NCI-H2081 (cell line): ENCODE data around the gene EIF2A.
"Not testable (repeated sequence)": the region's sequence is repeated elsewhere in the genome, so short reads cannot be mapped to it uniquely, and the experiment has no call there.

ENCODE experiments used
- DNase-seq, 2 experiments: peaks; one replicate each; lab custom pipeline; 2025; lab: John Stamatoyannopoulos, UW

EIF2A gene

GRCh38 chr3:150546226-150547044 is at the start of gene EIF2A, which contains the start of gene SERP1:
Gene EIF2A (plus strand): TSS chr3:150546787. CDS start chr3:150546803, 16 bp downstream.
Gene SERP1 (minus strand): TSS chr3:150546496. CDS start chr3:150546135, 361 bp downstream.
- DNase-seq = peak; percentile 100

- no peak for DNase-seq
Measured at GRCh38 chr3:150497956-150498355, 48.6 kb upstream of the EIF2A start.

GRCh38 chr3:150500960-150501359 is 45.6 kb upstream of the EIF2A start:
- not testable (repeated sequence) for DNase-seq

GRCh38 chr3:150503402-150504099 is 43.0 kb upstream of the EIF2A start:
- no peak for DNase-seq

GRCh38 chr3:150504483-150504882 is 42.1 kb upstream of the EIF2A start:
- no peak for DNase-seq

GRCh38 chr3:150508401-150508800 is 38.2 kb upstream of the EIF2A start:
- no peak for DNase-seq

- DNase-seq = no peak
Measured at GRCh38 chr3:150509780-150510179, 36.8 kb upstream of the EIF2A start.

GRCh38 chr3:150511122-150511821 is 35.3 kb upstream of the EIF2A start:
- DNase-seq = no peak

- DNase-seq = no peak
Measured at GRCh38 chr3:150515210-150515609, 31.4 kb upstream of the EIF2A start.

GRCh38 chr3:150519026-150519425 is 27.6 kb upstream of the EIF2A start:
- DNase-seq = no peak

- DNase-seq = no peak
Measured at GRCh38 chr3:150520408-150520807, 26.2 kb upstream of the EIF2A start.

GRCh38 chr3:150521463-150521862 is 25.1 kb upstream of the EIF2A start:
- no peak for DNase-seq

- DNase-seq = no peak
Measured at GRCh38 chr3:150523538-150523937, 23.0 kb upstream of the EIF2A start.

GRCh38 chr3:150527464-150528255 is 18.9 kb upstream of the EIF2A start:
- DNase-seq = no peak

- no peak for DNase-seq
Measured at GRCh38 chr3:150528354-150528797, 18.2 kb upstream of the EIF2A start.

- DNase-seq = no peak
Measured at GRCh38 chr3:150531775-150532174, 14.8 kb upstream of the EIF2A start.

GRCh38 chr3:150535204-150535603 is 11.4 kb upstream of the EIF2A start:
- DNase-seq = no peak

- DNase-seq = no peak
Measured at GRCh38 chr3:150538324-150539208, 8.0 kb upstream of the EIF2A start.

- no peak for DNase-seq
Measured at GRCh38 chr3:150540297-150540696, 6.3 kb upstream of the EIF2A start.

GRCh38 chr3:150540991-150541390 is 5.6 kb upstream of the EIF2A start:
- no peak for DNase-seq

GRCh38 chr3:150543128-150543527 is 3.5 kb upstream of the EIF2A start:
- DNase-seq = no peak
